Effector memory CD8-positive, alpha-beta T cell (primary cell): ENCODE measurements around the gene IL23R.

Experiments used
- ATAC-seq: fragments of 150-1000 bp; cut with Tn5 transposase; replicated peaks from 2 replicates; pipeline ENCODE4 v1.10.0; 2021; ENCODE audit warnings: mild to moderate bottlenecking, moderate library complexity
- DNase-seq, 3 experiments: peaks; one replicate each; pipeline ENCODE4 v3.0.0; 2021
- H3K27ac Mint-ChIP-seq, 2 donors: one replicate each; pipeline ENCODE4 v1.8.0; 2022; ENCODE audit warnings: mild to moderate bottlenecking in 2 of 2, mixed read lengths in 2 of 2, moderate library complexity in 2 of 2
- H3K27me3 Mint-ChIP-seq, 2 donors: one replicate each; pipeline ENCODE4 v1.8.0; 2022; ENCODE audit warnings: mixed read lengths in 2 of 2
- H3K36me3 Mint-ChIP-seq: one replicate; pipeline ENCODE4 v1.8.0; 2022; ENCODE audit warnings: mild to moderate bottlenecking, moderate library complexity, mixed read lengths; ENCODE audit not compliant: insufficient read depth
- H3K4me1 Mint-ChIP-seq, 2 donors: one replicate each; pipeline ENCODE4 v1.8.0; 2022; ENCODE audit warnings: low read depth in 2 of 2, mixed read lengths in 2 of 2
- H3K4me3 Mint-ChIP-seq, 2 donors: one replicate each; pipeline ENCODE4 v1.8.0; 2022; ENCODE audit warnings: mild to moderate bottlenecking in 2 of 2, mixed read lengths in 2 of 2, moderate library complexity in 2 of 2
- H3K9me3 Mint-ChIP-seq, 2 donors: one replicate each; pipeline ENCODE4 v1.8.0; 2022; ENCODE audit warnings: mixed read lengths in 2 of 2

IL23R gene

DNA sequence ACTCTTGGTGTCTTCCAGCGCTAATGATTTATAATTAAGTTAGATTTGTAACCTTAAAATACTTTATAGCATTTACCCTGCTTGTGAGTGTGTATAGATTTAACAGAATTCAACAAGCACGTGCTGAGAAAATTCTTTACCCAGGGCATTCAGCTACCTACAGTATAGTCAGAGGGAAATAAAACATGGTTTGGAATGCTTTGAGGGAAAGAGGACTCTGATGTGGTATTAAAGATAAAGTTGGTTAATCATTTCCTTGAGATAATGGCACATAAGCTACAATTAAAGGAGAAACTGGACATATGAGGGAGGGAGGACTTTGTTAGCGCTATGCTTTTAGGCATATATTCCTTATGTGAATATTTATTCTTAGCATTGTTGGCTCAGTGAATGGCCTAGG lies 115.0 kb downstream of the IL23R start:
- H3K4me3 Mint-ChIP-seq: no peak overlapping the region
- H3K36me3 Mint-ChIP-seq: peaks cover 4% of the 10 kb centered on the region
- DNase-seq (no peak), ATAC-seq (no peak)
- no peaks in the 10 kb centered on the region for H3K27me3 Mint-ChIP-seq
- H3K27ac Mint-ChIP-seq: no peak overlapping the region
- H3K4me1 Mint-ChIP-seq: peaks cover 6 to 8% of the 10 kb centered on the region in 2 donors
- no peaks in the 10 kb centered on the region for H3K9me3 Mint-ChIP-seq

DNA sequence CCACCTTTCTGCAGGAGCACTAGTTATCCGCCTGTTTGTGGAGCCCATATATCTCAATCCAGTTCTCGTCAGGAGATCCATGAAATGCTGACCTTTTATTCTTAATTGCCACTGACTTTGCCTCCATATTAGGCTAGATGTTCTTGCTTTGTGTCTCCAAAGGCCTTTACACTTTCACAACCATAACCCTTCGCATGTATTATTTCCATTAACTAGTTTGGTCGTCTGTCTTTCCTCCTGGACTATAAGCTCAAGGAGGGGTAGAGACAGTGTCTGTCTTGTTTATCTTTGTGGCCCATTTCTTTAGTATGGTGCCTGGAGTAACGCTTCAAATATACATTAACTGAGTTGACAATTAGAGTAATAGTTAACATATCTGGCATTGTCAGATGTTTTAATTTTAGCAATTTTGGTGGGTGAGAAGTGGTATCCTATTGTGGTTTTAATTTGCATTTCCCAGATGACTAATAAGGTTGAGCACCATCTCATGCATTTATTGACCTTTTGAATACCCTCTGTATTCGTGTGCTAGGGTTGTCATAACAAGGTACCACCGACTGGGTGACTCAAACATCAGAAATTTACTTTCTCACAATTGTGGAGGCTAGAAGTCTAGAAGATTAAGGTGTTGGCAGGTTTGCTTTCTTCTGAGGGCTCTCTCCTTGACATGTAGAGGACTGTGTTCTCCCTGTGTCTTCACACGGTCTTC lies 119.7 kb downstream of the IL23R start:
- peak overlapping the region in 1 of 2 donors; percentile 15 for H3K27ac Mint-ChIP-seq
- no peaks in the 10 kb centered on the region for H3K9me3 Mint-ChIP-seq

DNA sequence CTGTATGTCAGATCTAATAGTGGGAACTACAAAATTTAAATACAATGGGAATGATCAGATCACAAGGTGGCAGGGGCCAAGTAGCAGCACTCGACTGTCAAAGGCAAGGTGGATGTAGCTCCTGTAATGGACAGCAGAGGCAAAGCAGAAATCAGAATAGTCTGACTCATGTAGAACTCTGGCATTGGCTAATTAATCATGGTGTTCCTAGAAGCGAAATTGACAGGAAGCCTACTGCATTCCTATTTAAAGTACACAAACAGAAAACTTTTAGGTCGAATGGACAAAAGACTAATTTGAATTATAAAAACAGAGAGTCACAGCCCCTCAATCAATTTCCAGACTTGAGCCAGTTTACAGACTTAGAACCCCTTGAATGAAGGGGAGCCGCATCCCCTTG lies 124.0 kb downstream of the IL23R start:
- Mint-ChIP-seq H3K27ac (no peak overlapping the region), H3K27me3 (peaks cover 0 to 5% of the 10 kb centered on the region in 2 donors), H3K36me3 (peaks cover 4% of the 10 kb centered on the region), H3K4me1 (peaks cover 18 to 27% of the 10 kb centered on the region in 2 donors), H3K4me3 (no peak overlapping the region), H3K9me3 (no peaks in the 10 kb centered on the region)
- no peak for DNase-seq
- no peak for ATAC-seq

More for the DNA sequence above, 119.7 kb downstream of the IL23R start:
- H3K4me1 Mint-ChIP-seq: peaks cover 6 to 13% of the 10 kb centered on the region in 2 donors
- ATAC-seq: peak; percentile 63
- DNase-seq: no peak
- no peaks in the 10 kb centered on the region for H3K27me3 Mint-ChIP-seq
- no peak overlapping the region for H3K4me3 Mint-ChIP-seq
- peaks cover 3% of the 10 kb centered on the region for H3K36me3 Mint-ChIP-seq

DNA sequence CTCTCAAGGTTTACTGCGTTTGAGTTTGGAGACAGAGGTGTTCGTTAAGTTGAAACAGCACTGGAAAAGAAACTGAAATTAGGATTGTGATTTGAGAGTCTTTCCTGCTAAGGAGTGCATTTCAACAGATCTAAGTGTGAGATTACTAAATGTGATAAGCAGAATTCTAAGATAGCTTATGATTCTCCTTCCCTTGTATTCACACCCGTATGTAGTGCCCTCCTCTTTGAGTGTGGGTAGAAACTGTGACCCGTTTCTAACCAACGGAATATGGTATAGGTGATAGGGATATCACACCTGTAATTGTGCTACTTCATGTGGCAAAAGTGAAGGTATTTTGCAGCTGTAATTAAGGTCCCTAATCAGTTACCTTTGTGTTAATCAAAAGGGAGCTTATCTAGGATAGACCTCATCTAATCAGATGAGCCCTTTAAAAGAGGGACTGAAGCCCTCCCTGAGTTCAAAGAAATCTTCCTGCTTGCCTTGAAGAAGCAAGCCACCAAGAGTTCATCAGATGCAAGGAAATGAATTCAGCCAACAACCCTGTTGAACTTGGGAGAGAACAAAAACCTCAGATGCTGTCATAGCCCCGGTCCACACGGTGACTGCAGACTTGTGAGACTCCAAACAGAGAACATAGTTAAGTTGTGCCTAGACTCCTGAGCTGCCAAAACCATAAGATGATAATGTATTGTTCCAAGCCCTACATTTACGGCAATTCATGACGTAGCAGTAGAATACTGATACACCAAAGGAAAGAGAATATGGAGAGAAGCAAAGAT lies 128.8 kb downstream of the IL23R start:
- ATAC-seq (peak; percentile 89), DNase-seq (no peak)
- H3K36me3 Mint-ChIP-seq: peaks cover 4% of the 10 kb centered on the region
- no peaks in the 10 kb centered on the region for H3K9me3 Mint-ChIP-seq
- H3K4me3 Mint-ChIP-seq: no peak overlapping the region
- H3K4me1 Mint-ChIP-seq: peaks cover 14 to 18% of the 10 kb centered on the region in 2 donors
- no peak overlapping the region for H3K27ac Mint-ChIP-seq
- H3K27me3 Mint-ChIP-seq: peaks cover 0 to 5% of the 10 kb centered on the region in 2 donors

DNA sequence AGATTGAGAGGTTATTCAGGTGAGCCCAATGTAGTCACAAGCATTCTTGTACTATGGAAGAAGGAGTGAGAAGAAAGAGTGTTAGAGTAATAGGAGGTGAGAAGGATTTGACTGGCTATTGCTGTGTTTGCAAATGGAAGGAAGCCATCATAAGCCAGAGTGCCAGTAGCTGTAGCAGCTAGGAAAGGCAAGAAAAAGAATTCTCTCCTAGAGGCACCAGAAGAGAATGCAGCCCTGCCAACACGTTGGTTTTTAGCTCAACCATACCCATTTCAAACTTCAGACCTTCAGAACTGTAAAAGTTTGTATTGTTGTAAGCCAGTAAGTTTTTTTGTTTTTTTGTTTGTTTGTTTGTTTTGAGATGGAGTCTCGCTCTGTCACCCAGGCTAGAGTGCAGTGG lies 132.5 kb downstream of the IL23R start:
- Mint-ChIP-seq H3K27me3 (peaks cover 0 to 3% of the 10 kb centered on the region in 2 donors), H3K36me3 (no peaks in the 10 kb centered on the region), H3K9me3 (no peaks in the 10 kb centered on the region), H3K27ac (no peak overlapping the region), H3K4me3 (no peak overlapping the region), H3K4me1 (peaks cover 9 to 13% of the 10 kb centered on the region in 2 donors)
- DNase-seq: no peak
- no peak for ATAC-seq

DNA sequence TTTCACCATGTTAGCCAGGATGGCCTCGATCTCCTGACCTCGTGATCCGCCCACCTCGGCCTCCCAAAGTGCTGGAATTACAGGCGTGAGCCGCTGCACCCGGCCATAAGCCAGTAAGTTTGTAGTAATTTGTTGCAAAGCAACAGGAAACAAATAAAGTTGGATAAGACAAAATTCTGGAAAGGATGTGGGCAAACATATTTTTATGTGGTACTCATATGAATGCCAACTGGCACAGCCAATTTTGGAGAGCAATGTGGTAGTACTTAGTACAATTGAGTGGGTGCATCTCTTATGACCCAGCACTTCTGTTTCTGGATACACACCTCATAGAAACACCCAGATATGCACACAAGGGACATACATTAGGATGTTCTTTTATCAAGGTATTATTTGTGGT lies 133.0 kb downstream of the IL23R start:
- no peak overlapping the region for H3K27ac Mint-ChIP-seq
- no peaks in the 10 kb centered on the region for H3K9me3 Mint-ChIP-seq

DNA sequence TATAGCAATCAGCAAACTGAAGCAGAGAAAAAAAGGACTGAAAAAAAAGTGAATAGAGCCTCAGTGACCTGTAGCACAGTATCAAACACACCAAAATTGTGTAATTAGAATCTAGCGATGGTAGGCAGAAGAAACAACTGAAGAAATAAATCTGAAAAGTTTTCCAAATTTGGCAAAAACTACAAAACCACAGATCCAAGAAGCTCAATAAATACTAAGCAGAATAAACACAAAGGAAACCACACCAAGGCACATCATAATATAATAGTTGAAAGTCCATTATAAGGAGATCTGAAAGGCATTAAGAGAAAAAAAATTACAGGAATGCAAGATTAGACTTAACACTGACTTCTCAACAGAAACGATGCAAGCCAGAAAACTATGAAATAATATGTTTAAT lies 134.3 kb downstream of the IL23R start:
- Mint-ChIP-seq H3K27ac (no peak overlapping the region), H3K36me3 (no peaks in the 10 kb centered on the region), H3K27me3 (no peaks in the 10 kb centered on the region), H3K4me3 (no peak overlapping the region), H3K9me3 (no peaks in the 10 kb centered on the region), H3K4me1 (peaks cover 2 to 3% of the 10 kb centered on the region in 2 donors)
- no peak for ATAC-seq
- DNase-seq: no peak

More for the DNA sequence above, 133.0 kb downstream of the IL23R start:
- no peak for ATAC-seq
- DNase-seq: no peak
- Mint-ChIP-seq H3K4me1 (peaks cover 10 to 11% of the 10 kb centered on the region in 2 donors), H3K27me3 (no peaks in the 10 kb centered on the region), H3K4me3 (no peak overlapping the region), H3K36me3 (no peaks in the 10 kb centered on the region)

DNA sequence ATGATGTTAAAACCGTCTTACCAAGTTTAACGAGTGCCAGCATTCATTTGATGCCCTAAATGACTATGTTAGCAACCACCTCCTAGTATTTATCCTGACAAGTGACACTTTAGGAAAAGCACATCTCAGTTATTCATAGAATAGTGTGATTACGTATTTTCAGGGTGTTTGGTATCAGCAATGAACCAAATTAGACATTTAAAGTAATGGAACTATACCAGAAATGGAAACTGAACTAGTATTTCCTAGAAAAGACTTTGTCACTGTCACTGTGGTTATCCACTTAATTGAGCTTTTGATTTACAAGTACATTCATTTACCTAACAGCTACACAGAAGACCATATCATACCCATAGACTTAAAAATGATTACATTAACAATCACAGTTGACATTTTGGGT lies 137.8 kb downstream of the IL23R start:
- Mint-ChIP-seq H3K27ac (peak overlapping the region in 1 of 2 donors; percentile 22), H3K4me3 (no peak overlapping the region)
- ATAC-seq: no peak

DNA sequence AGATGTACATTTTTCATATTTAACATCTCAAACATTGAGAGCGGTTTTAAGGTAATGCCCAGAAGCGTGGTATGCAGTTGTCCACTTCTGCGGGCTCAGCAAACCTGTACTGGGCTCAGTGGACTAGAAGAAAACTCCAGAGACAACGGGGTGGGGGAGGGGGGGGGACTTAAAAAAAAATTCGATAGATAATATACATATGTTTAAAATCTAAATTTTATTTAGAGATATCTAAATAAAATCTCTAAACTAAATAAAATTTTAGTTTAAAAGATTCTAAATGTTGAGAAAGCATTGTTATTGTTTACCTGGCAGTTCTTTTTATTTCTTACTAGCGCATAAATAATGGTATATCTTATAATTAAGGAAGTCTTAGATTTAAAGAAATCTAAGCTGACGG lies 140.3 kb downstream of the IL23R start:
- Mint-ChIP-seq H3K27me3 (peaks cover 8 to 10% of the 10 kb centered on the region in 2 donors), H3K36me3 (no peaks in the 10 kb centered on the region), H3K4me1 (peaks cover 7 to 10% of the 10 kb centered on the region in 2 donors), H3K27ac (no peak overlapping the region), H3K9me3 (no peaks in the 10 kb centered on the region), H3K4me3 (no peak overlapping the region)
- DNase-seq (no peak), ATAC-seq (no peak)

More for the DNA sequence above, 137.8 kb downstream of the IL23R start:
- H3K4me1 Mint-ChIP-seq: peaks cover 7 to 10% of the 10 kb centered on the region in 2 donors
- H3K36me3 Mint-ChIP-seq: no peaks in the 10 kb centered on the region
- H3K9me3 Mint-ChIP-seq: no peaks in the 10 kb centered on the region
- DNase-seq: no peak
- H3K27me3 Mint-ChIP-seq: peaks cover 8 to 10% of the 10 kb centered on the region in 2 donors

DNA sequence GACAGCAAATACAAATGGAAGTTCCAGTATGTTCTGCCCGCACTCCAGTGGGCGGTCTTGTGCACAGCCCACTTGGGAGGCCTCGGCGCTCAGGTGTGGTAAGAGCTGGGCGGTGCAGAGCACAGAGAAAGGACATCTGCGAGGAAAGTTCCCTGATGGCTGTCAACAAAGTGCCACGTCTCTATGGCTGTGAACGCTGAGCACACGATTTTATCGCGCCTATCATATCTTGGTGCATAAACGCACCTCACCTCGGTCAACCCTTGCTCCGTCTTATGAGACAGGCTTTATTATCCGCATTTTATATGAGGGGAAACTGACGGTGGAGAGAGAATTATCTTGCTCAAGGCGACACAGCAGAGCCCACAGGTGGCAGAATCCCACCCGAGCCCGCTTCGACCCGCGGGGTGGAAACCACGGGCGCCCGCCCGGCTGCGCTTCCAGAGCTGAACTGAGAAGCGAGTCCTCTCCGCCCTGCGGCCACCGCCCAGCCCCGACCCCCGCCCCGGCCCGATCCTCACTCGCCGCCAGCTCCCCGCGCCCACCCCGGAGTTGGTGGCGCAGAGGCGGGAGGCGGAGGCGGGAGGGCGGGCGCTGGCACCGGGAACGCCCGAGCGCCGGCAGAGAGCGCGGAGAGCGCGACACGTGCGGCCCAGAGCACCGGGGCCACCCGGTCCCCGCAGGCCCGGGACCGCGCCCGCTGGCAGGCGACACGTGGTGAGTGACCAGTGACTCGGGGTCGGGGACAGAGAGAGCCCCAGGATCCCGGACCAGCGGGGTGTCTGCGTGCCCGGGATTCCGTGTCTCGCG lies 141.2 kb downstream of the IL23R start, which contains the start of gene IL12RB2:
IL12RB2 (plus strand) TSS at position 623 of the 810 bp plus-strand sequence. CDS start 12,496 bp downstream, outside the sequence.
- peak; percentile 13 to 19 (median 18) for DNase-seq
- Mint-ChIP-seq H3K9me3 (no peaks in the 10 kb centered on the region), H3K4me3 (peak within 1 kb of the TSS; percentile 76 to 79), H3K4me1 (peaks cover 7 to 10% of the 10 kb centered on the region in 2 donors), H3K27me3 (peaks cover 8 to 10% of the 10 kb centered on the region in 2 donors), H3K27ac (peak within 1 kb of the TSS; percentile 52 to 82), H3K36me3 (no peaks in the 10 kb centered on the region)
- ATAC-seq: peak; percentile 89

DNA sequence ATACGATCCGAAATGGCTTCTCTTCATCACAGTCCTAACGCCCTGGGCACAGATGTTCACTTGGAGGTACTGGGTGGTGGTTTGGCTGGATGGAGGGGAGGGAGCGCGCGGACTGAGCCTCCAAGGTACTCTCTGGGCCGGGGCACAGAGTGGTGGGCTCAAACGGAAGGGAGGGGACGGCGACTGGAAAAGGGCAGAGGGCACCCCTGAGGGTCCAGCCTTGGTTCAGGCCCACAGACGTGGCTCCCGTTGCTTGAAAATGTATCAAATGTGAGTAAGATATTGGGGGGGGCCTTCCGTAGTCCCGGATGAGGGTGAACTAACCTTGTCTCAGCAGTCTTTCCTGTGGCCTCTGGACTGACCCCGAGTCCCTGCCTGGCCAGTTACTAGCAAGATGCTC lies 141.9 kb downstream of the IL23R start:
- peaks cover 7 to 10% of the 10 kb centered on the region in 2 donors for H3K4me1 Mint-ChIP-seq
- peak; percentile 8 for ATAC-seq

More for the DNA sequence above, 141.9 kb downstream of the IL23R start:
- H3K9me3 Mint-ChIP-seq: no peaks in the 10 kb centered on the region
- H3K27me3 Mint-ChIP-seq: peaks cover 8 to 10% of the 10 kb centered on the region in 2 donors
- H3K27ac Mint-ChIP-seq: peak overlapping the region; percentile 52 to 82
- no peaks in the 10 kb centered on the region for H3K36me3 Mint-ChIP-seq
- H3K4me3 Mint-ChIP-seq: peak overlapping the region; percentile 76 to 79
- DNase-seq: no peak
